Neural crest cell (in vitro differentiated cells): ENCODE data around the gene HPS1. TPM values are rescaled to one million over a fixed set of nuclear protein-coding genes. Genes with fewer than 3 reads are reported as not detected.
A peak's percentile ranks its signal among the peaks of the same experiment; 100 is the strongest.

Source experiments
- DNase-seq: peaks from one replicate; pipeline ENCODE4 v3.0.0; 2021; ENCODE audit warnings: low read depth, mixed read lengths, low spot score
- H3K27ac Mint-ChIP-seq: one replicate; pipeline ENCODE4 v1.8.0; 2021; ENCODE audit warnings: mild to moderate bottlenecking, mixed read lengths; ENCODE audit not compliant: unreplicated experiment
- H3K27me3 Mint-ChIP-seq: 2 replicates; pipeline ENCODE4 v1.8.0; 2021; ENCODE audit warnings: low read depth, mild to moderate bottlenecking, mixed read lengths
- H3K36me3 Mint-ChIP-seq: 2 replicates; pipeline ENCODE4 v1.8.0; 2021; ENCODE audit warnings: low read depth, mild to moderate bottlenecking, mixed read lengths
- H3K4me1 Mint-ChIP-seq: 2 replicates; pipeline ENCODE4 v1.8.0; 2021; ENCODE audit warnings: mixed read lengths
- H3K4me3 Mint-ChIP-seq: one replicate; pipeline ENCODE4 v1.8.0; 2021; ENCODE audit warnings: mild to moderate bottlenecking, mixed read lengths
- H3K9me3 Mint-ChIP-seq: 2 replicates; pipeline ENCODE4 v1.8.0; 2021; ENCODE audit warnings: mixed read lengths
- total RNA-seq: library from RNA; stranded (reverse); gene quantifications from 2 replicates; pipeline ENCODE4 v1.2.1, GENCODE V29; 2021
- TF ChIP-seq, protein P1 (sequence below): fragments of 200-600 bp; sonication (generic); conservative IDR thresholded peaks from 2 replicates; pipeline ENCODE4 v1.5.0; 2021; ENCODE audit warnings: antibody characterized with exemption, mild to moderate bottlenecking

HPS1 gene
- total RNA-seq, 1 donor from 2014 or later = 46.9 TPM

DNA sequence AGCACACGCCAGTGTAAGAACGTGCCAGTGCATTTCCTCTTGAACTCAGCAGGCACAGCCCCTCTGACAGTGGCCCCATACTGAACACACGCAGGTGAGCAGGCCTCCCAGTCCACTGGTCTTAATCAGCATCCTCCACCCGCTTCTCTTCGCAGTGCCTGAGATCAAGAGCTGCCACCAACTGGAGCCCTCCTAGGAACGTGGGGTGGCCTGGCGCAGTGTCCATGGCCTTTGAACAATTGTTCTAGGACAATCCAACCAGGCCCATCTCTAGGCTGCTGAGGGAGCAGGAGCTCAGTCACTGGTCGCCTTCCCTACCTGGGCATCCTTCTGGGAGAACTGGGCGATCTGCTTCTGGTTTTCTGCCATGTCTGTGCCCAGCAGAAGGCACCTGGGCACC is 47.0 kb downstream of the HPS1 start:
- no peaks in the 10 kb centered on the region for H3K27me3 Mint-ChIP-seq
- H3K27ac Mint-ChIP-seq = no peak overlapping the region
- H3K36me3 Mint-ChIP-seq = no peaks in the 10 kb centered on the region

DNA sequence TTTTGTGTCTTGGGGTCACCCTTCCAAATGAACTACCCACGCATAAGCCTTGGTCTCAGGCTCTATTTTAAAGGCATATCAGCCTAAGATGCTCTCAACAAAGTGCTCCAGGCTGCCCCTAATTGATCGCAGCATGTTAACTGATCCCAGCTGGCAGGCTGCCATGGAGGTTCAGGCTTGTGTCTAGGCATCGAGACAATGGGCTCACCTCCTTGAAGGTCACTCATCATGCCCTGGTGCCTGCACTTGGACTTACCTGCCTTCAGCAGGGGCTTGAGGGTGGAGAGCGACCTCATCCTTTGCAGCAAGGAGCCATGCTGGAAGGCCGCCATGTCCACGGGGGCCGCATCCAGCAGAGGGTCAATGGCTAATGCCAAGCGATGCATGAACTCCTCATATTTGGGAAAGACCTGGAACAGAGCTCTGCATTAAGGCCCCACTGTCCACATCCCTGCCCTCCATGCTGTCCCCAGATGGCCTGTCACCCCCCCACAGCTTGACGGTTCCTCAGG is 49.6 kb downstream of the HPS1 start:
- Mint-ChIP-seq H3K4me1 (peaks cover 6% of the 10 kb centered on the region), H3K27me3 (no peaks in the 10 kb centered on the region), H3K27ac (no peak overlapping the region), H3K36me3 (no peaks in the 10 kb centered on the region), H3K9me3 (no peaks in the 10 kb centered on the region), H3K4me3 (no peak overlapping the region)
- no peak for DNase-seq
- TF ChIP-seq, protein P1, sequence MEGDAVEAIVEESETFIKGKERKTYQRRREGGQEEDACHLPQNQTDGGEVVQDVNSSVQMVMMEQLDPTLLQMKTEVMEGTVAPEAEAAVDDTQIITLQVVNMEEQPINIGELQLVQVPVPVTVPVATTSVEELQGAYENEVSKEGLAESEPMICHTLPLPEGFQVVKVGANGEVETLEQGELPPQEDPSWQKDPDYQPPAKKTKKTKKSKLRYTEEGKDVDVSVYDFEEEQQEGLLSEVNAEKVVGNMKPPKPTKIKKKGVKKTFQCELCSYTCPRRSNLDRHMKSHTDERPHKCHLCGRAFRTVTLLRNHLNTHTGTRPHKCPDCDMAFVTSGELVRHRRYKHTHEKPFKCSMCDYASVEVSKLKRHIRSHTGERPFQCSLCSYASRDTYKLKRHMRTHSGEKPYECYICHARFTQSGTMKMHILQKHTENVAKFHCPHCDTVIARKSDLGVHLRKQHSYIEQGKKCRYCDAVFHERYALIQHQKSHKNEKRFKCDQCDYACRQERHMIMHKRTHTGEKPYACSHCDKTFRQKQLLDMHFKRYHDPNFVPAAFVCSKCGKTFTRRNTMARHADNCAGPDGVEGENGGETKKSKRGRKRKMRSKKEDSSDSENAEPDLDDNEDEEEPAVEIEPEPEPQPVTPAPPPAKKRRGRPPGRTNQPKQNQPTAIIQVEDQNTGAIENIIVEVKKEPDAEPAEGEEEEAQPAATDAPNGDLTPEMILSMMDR = no peak

More for the DNA sequence above, 47.0 kb downstream of the HPS1 start:
- Mint-ChIP-seq H3K9me3 (peaks cover 3% of the 10 kb centered on the region), H3K4me1 (peaks cover 8% of the 10 kb centered on the region), H3K4me3 (no peak overlapping the region)
- TF ChIP-seq, protein P1 = no peak
- no peak for DNase-seq

DNA sequence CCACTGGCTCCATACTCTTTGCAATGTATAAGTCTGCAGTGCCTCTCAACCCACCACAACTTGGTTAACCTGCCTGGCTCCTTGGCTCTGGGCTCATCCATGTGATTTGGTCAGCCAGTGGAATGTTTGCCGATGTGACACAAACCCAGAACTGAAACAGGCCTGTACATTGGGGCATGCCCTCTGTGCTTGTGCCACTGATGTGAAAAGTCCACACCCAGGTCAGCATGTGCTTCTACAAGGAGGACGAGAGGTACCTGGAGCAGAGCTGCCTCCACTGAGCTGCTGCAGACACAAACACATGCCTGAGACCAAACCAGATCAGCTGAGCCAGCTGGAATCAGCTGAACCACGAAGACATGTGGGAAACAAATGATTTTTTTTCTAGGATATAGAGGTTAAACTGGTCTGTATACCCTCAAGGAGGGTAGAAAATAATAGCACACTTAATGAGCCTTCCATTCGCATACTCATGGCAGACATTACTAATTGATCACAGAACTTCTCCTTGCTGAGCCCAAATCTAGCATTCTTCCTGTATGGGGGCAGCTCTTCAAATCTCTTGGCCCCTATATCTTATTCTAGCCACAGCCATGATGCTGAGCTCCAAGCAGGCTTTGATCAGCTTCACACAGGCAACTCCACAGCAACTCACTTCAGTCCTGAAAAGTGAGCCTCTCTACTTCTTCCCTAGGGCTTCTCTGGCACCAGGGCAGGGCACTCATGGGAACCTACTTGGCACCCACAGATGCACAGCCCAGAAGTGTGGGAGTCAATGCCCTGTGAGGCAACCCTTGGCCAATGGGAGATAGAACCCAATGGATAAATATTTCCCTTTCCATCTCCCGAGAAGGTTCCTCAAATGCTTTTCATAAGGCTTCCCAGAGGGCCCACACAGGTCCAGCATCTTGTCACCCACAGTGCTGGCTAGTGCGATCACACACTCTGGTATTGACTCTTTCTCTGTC is 50.4 kb downstream of the HPS1 start:
- H3K36me3 Mint-ChIP-seq = no peaks in the 10 kb centered on the region
- H3K4me1 Mint-ChIP-seq = peaks cover 6% of the 10 kb centered on the region
- no peaks in the 10 kb centered on the region for H3K9me3 Mint-ChIP-seq
- no peak for DNase-seq
- TF ChIP-seq, protein P1 = no peak
- H3K27me3 Mint-ChIP-seq = no peaks in the 10 kb centered on the region
- H3K4me3 Mint-ChIP-seq = no peak overlapping the region
- no peak overlapping the region for H3K27ac Mint-ChIP-seq

DNA sequence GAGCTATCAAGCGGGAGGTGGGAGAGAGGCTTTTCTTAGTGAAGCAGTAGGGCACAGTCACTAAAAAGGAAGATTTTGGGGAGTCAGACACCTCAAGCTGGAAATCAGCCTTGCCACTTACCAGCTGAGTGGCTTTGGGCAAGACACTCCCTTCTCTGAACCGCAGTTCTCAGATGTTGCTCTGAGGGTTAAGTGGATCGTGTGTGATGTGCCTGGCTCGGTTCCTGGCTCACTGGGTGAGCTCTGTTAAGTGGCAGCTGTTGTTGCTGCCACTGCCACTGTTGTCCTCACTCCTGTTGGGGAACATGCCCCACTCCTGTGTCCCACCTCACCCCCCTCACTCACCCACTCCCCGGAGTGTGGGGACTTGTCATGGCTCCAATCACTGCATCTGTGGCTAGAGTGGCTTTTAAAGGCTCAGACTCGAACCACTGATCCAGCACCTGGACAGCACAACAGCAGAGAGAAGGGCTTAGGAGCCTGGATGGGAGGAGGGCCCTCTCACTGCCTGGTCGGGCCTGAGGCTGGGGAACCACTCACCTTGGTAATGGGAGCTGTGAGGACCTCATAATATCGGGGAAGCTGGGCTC is 51.8 kb downstream of the HPS1 start:
- no peak for DNase-seq
- H3K9me3 Mint-ChIP-seq = no peaks in the 10 kb centered on the region
- H3K36me3 Mint-ChIP-seq = no peaks in the 10 kb centered on the region
- peak overlapping the region; percentile 21 for H3K27ac Mint-ChIP-seq
- no peaks in the 10 kb centered on the region for H3K27me3 Mint-ChIP-seq
- TF ChIP-seq, protein P1 = no peak
- peaks cover 6% of the 10 kb centered on the region for H3K4me1 Mint-ChIP-seq
- no peak overlapping the region for H3K4me3 Mint-ChIP-seq

DNA sequence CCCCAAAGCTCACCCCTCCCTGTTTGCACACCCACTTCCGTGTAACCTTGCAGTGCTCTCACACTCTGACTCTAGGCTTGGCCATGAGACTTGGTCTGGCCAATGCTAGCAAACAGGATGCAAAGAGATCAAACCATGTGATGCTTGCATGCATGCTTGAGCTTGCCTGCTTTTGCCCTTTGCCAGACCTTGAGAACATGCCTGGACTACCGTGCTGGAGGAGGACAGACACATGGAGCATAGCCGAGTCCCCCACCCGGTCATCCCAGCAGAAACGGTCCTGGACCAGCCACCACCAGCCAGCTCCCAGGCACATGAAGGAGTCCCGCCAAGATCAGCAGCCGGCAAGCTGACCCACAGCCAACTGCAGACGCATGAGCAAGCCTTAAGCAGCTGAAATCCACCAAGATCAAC is 55.1 kb downstream of the HPS1 start:
- Mint-ChIP-seq H3K9me3 (no peaks in the 10 kb centered on the region), H3K4me1 (peaks cover 6% of the 10 kb centered on the region), H3K27me3 (no peaks in the 10 kb centered on the region), H3K36me3 (no peaks in the 10 kb centered on the region), H3K27ac (peak overlapping the region; percentile 78), H3K4me3 (no peak overlapping the region)
- TF ChIP-seq, protein P1 = no peak
- DNase-seq = no peak
